Fibroblast of villous mesenchyme (primary cell): ENCODE data around the gene PINLYP. TPM values are rescaled to one million over a fixed set of nuclear protein-coding genes. Genes with fewer than 3 reads are reported as not detected.

ENCODE experiments used
- DNase-seq: peaks from one replicate; pipeline ENCODE4 v3.0.0-alpha.2; 2010; ENCODE audit warnings: low read depth
- H3K4me3 ChIP-seq: 2 replicates; pipeline ENCODE4 v1.5.1; 2011; ENCODE audit warnings: low read depth, mild to moderate bottlenecking, low read length
- CTCF ChIP-seq: IDR thresholded peaks from 2 replicates; pipeline ENCODE4 v1.5.1; 2012; ENCODE audit warnings: low read depth, mild to moderate bottlenecking, low read length; ENCODE audit not compliant: insufficient read depth
- total RNA-seq: library from RNA; depleted of rRNA; stranded (reverse); fragments of >200 nt; gene quantifications from 2 replicates; pipeline ENCODE4 v1.2.3, GENCODE V29; 2012

Gene PINLYP
- total RNA-seq, 1 donor, result 3.5 TPM

GRCh38 chr19:43560687-43561086 lies 14.9 kb upstream of the PINLYP start:
- DNase-seq, result peak; percentile 12
- no peak overlapping the region for H3K4me3 ChIP-seq
- no peak for TF ChIP-seq CTCF

- DNase-seq, result no peak
- H3K4me3 ChIP-seq, result no peak overlapping the region
- no peak for TF ChIP-seq CTCF
Measured at GRCh38 chr19:43561139-43561970, 14.2 kb upstream of the PINLYP start.

- no peak for DNase-seq
- no peak overlapping the region for H3K4me3 ChIP-seq
- no peak for TF ChIP-seq CTCF
Measured at GRCh38 chr19:43562226-43562697, 13.3 kb upstream of the PINLYP start.

- H3K4me3 ChIP-seq, result no peak overlapping the region
- DNase-seq, result peak; percentile 68
- no peak for TF ChIP-seq CTCF
Measured at GRCh38 chr19:43562698-43563241, 12.8 kb upstream of the PINLYP start.

GRCh38 chr19:43563816-43564457 lies 11.7 kb upstream of the PINLYP start:
- no peak overlapping the region for H3K4me3 ChIP-seq
- TF ChIP-seq CTCF, result no peak
- no peak for DNase-seq

GRCh38 chr19:43564800-43565199 lies 10.8 kb upstream of the PINLYP start:
- no peak for DNase-seq
- no peak overlapping the region for H3K4me3 ChIP-seq
- no peak for TF ChIP-seq CTCF
